Measurements from ENCODE around the gene ATP6V1C2.

ATP6V1C2 gene

GRCh38 chr2:10763461-10763800 lies 42.0 kb downstream of the ATP6V1C2 start:
- Histone ChIP-seq H3K4me3 (ENCODE audit: low read length, poor library complexity, severe bottlenecking) (no peak overlapping the region), H3K27me3 (ENCODE audit: insufficient read depth, low read length, poor library complexity, severe bottlenecking) (no peaks in the 10 kb centered on the region), H3K79me2 (ENCODE audit: insufficient read depth, low read length) (no peaks in the 10 kb centered on the region), H3K9ac (ENCODE audit: low read depth, low read length, poor library complexity, severe bottlenecking) (no peak overlapping the region), H3K4me1 (ENCODE audit: insufficient read depth, low read length, poor library complexity, severe bottlenecking) (no peaks in the 10 kb centered on the region), H2AFZ (ENCODE audit: low read length) (no peak overlapping the region), H3K9me3 (ENCODE audit: insufficient read depth, low read depth, low read length) (no peaks in the 10 kb centered on the region), H3K9me2 (replicated peaks; ENCODE audit: low read depth, low read length) (no peaks in the 10 kb centered on the region), H3K4me2 (ENCODE audit: low read depth, low read length, poor library complexity, severe bottlenecking) (no peak overlapping the region), H3K36me3 (ENCODE audit: insufficient read depth, low read length) (no peaks in the 10 kb centered on the region), H3F3A (ENCODE audit: low read depth) (no peaks in the 10 kb centered on the region), H4K20me1 (ENCODE audit: insufficient read depth, low read length, poor library complexity, severe bottlenecking) (no peaks in the 10 kb centered on the region)
- TF ChIP-seq CTCF (conservative IDR thresholded peaks at IDR 0.05; ENCODE audit: low read length): no peak
- no peak for TF ChIP-seq EZH2phosphoT487 (IDR thresholded peaks at IDR 0.05; ENCODE audit: borderline replicate concordance)

GRCh38 chr2:10764096-10764785 lies 42.8 kb downstream of the ATP6V1C2 start:
- TF ChIP-seq CTCF (conservative IDR thresholded peaks at IDR 0.05; ENCODE audit: low read length): no peak
- TF ChIP-seq EZH2phosphoT487 (IDR thresholded peaks at IDR 0.05; ENCODE audit: borderline replicate concordance): no peak
- no peaks in the 10 kb centered on the region for H3K4me1 ChIP-seq (ENCODE audit: insufficient read depth, low read length, poor library complexity, severe bottlenecking)
- no peaks in the 10 kb centered on the region for H3K9me3 ChIP-seq (ENCODE audit: insufficient read depth, low read depth, low read length)
- no peaks in the 10 kb centered on the region for H3K36me3 ChIP-seq (ENCODE audit: insufficient read depth, low read length)
- no peaks in the 10 kb centered on the region for H3K27me3 ChIP-seq (ENCODE audit: insufficient read depth, low read length, poor library complexity, severe bottlenecking)
- H3K79me2 ChIP-seq (ENCODE audit: insufficient read depth, low read length): no peaks in the 10 kb centered on the region
- H3K9me2 ChIP-seq (replicated peaks; ENCODE audit: low read depth, low read length): no peaks in the 10 kb centered on the region
- H3F3A ChIP-seq (ENCODE audit: low read depth): no peaks in the 10 kb centered on the region
- H2AFZ ChIP-seq (ENCODE audit: low read length): no peak overlapping the region
- no peak overlapping the region for H3K4me2 ChIP-seq (ENCODE audit: low read depth, low read length, poor library complexity, severe bottlenecking)
- H3K4me3 ChIP-seq (ENCODE audit: low read length, poor library complexity, severe bottlenecking): no peak overlapping the region
- H4K20me1 ChIP-seq (ENCODE audit: insufficient read depth, low read length, poor library complexity, severe bottlenecking): no peaks in the 10 kb centered on the region
- H3K9ac ChIP-seq (ENCODE audit: low read depth, low read length, poor library complexity, severe bottlenecking): no peak overlapping the region

GRCh38 chr2:10764896-10765295 lies 43.5 kb downstream of the ATP6V1C2 start:
- Histone ChIP-seq H2AFZ (ENCODE audit: low read length) (no peak overlapping the region), H3K9me2 (replicated peaks; ENCODE audit: low read depth, low read length) (no peaks in the 10 kb centered on the region), H3K9ac (ENCODE audit: low read depth, low read length, poor library complexity, severe bottlenecking) (no peak overlapping the region), H3K4me2 (ENCODE audit: low read depth, low read length, poor library complexity, severe bottlenecking) (no peak overlapping the region), H4K20me1 (ENCODE audit: insufficient read depth, low read length, poor library complexity, severe bottlenecking) (no peaks in the 10 kb centered on the region), H3K27me3 (ENCODE audit: insufficient read depth, low read length, poor library complexity, severe bottlenecking) (no peaks in the 10 kb centered on the region), H3K36me3 (ENCODE audit: insufficient read depth, low read length) (no peaks in the 10 kb centered on the region), H3K79me2 (ENCODE audit: insufficient read depth, low read length) (no peaks in the 10 kb centered on the region), H3K9me3 (ENCODE audit: insufficient read depth, low read depth, low read length) (no peaks in the 10 kb centered on the region), H3K4me3 (ENCODE audit: low read length, poor library complexity, severe bottlenecking) (no peak overlapping the region), H3F3A (ENCODE audit: low read depth) (no peaks in the 10 kb centered on the region), H3K4me1 (ENCODE audit: insufficient read depth, low read length, poor library complexity, severe bottlenecking) (no peaks in the 10 kb centered on the region)
- TF ChIP-seq EZH2phosphoT487 (IDR thresholded peaks at IDR 0.05; ENCODE audit: borderline replicate concordance): no peak
- TF ChIP-seq CTCF (conservative IDR thresholded peaks at IDR 0.05; ENCODE audit: low read length): no peak
